GM12874 (cell line): ENCODE data around the gene THSD4.

Experiments
- CTCF ChIP-seq: IDR thresholded peaks from 2 replicates; pipeline ENCODE4 v1.5.1; 2011; ENCODE audit warnings: low read depth, mild to moderate bottlenecking, control low read depth, low read length, moderate library complexity; ENCODE audit not compliant: insufficient read depth

The THSD4 gene

GRCh38 chr15:71807125-71807629 lies 691.9 kb downstream of the THSD4 start:
- TF ChIP-seq CTCF = no peak

- TF ChIP-seq CTCF = no peak
Observed at GRCh38 chr15:71807691-71808091, 692.4 kb downstream of the THSD4 start.

GRCh38 chr15:71808311-71809020 lies 693.2 kb downstream of the THSD4 start:
- no peak for TF ChIP-seq CTCF

GRCh38 chr15:71809346-71809745 lies 694.1 kb downstream of the THSD4 start:
- no peak for TF ChIP-seq CTCF

GRCh38 chr15:71810256-71811035 lies 695.2 kb downstream of the THSD4 start, which contains the start of gene NR2E3:
Gene NR2E3 (plus strand): TSS chr15:71810554. CDS start chr15:71810744, 190 bp downstream.
- no peak for TF ChIP-seq CTCF

GRCh38 chr15:71811036-71811736 lies 695.9 kb downstream of the THSD4 start:
- no peak for TF ChIP-seq CTCF
